HepG2 (cell line): ENCODE measurements around the gene VAV2. TPM values are rescaled to one million over a fixed set of nuclear protein-coding genes. Genes with fewer than 3 reads are reported as not detected.
A peak's percentile ranks its signal among the peaks of the same experiment; 100 is the strongest.

ENCODE experiments used
- ATAC-seq: fragments of 200-7000 bp; cut with Tn5 transposase; 3 replicates; pipeline ENCODE4 v1.9.1; 2020; ENCODE audit warnings: mild to moderate bottlenecking, moderate library complexity
- BruUV-seq: library from RNA; stranded (reverse); fragments of 400-500 nt; replicated peaks from 2 replicates; lab custom pipeline; 2021; lab: Mats Ljungman, UMichigan
- CTCF ChIA-PET: fragments of 300-600 bp; formaldehyde crosslinking; extraction: SDS; loops from one replicate; lab custom pipeline; 2021; ENCODE audit warnings: low total read pairs, inconsistent platforms, low intra/inter-chr PET ratio; lab: Yijun Ruan, JAX
- POLR2A ChIA-PET: fragments of 350-600 bp; sonication (Branson Sonifier 250); formaldehyde crosslinking; loops from one replicate; lab custom pipeline; 2020; ENCODE audit warnings: antibody characterized with exemption, inconsistent platforms; lab: Yijun Ruan, JAX
- DNase-seq: peaks from one replicate; pipeline ENCODE4 v3.0.0-alpha.2; 2015; ENCODE audit warnings: low spot score
- FAIRE-seq: peaks from 3 replicates; lab custom pipeline; 2011; peaks lifted over from hg19 to GRCh38; lab: Jason Lieb, UNC
- H2AFZ ChIP-seq: one replicate; pipeline ENCODE4 v1.6.1; 2011; ENCODE audit warnings: low read length, inconsistent platforms
- H3K27ac ChIP-seq: fragments of 300-600 bp; 3 replicates; pipeline ENCODE4 v1.8.0; 2011; ENCODE audit warnings: mixed run types, mild to moderate bottlenecking, mixed read lengths, low read length, inconsistent platforms; ENCODE audit not compliant: insufficient read depth; ENCODE audit errors: extremely low read length
- H3K27me3 ChIP-seq, 2 experiments: fragments of 200-600 bp in 1 of 2; 2 replicates in 1 of 2; 3 replicates in 1 of 2; pipeline versions ENCODE4 v1.6.0 to v1.8.0; 2011; ENCODE audit warnings: low read length in 2 of 2, mild to moderate bottlenecking in 2 of 2, moderate library complexity in 2 of 2, inconsistent platforms in 1 of 2; ENCODE audit not compliant: insufficient read depth in 2 of 2, control insufficient read depth in 1 of 2
- H3K36me3 ChIP-seq, 2 experiments: fragments of 200-600 bp in 1 of 2; replicated peaks in 1 of 2; 2 replicates in 1 of 2; 3 replicates in 1 of 2; pipeline versions ENCODE4 v1.5.1 to v1.8.0; 2011; ENCODE audit warnings: low read length in 2 of 2, inconsistent platforms in 1 of 2; ENCODE audit not compliant: insufficient read depth in 2 of 2, control insufficient read depth in 1 of 2
- H3K4me1 ChIP-seq: 2 replicates; pipeline ENCODE4 v1.5.1; 2012; ENCODE audit warnings: low read length, inconsistent platforms; ENCODE audit not compliant: insufficient read depth
- H3K4me2 ChIP-seq: 2 replicates; pipeline ENCODE4 v1.6.0; 2011; ENCODE audit warnings: low read depth, low read length, inconsistent platforms
- H3K4me3 ChIP-seq, 3 experiments: fragments of 200-600 bp in 1 of 3; sonication (generic), shearing (Covaris generic) in 1 of 3; replicated peaks in 1 of 3; 2 replicates each; pipeline ENCODE4 v1.5.1; 2011 to 2016; ENCODE audit warnings: low read length in 3 of 3, inconsistent platforms in 2 of 3, low read depth in 2 of 3, mild to moderate bottlenecking in 2 of 3, control low read depth in 1 of 3, mixed read lengths in 1 of 3; ENCODE audit not compliant: insufficient read depth in 1 of 3
- H3K79me2 ChIP-seq: one replicate; pipeline ENCODE4 v1.6.1; 2011; ENCODE audit warnings: low read length, inconsistent platforms; ENCODE audit not compliant: insufficient read depth
- H3K9ac ChIP-seq: 2 replicates; pipeline ENCODE4 v1.6.0; 2011; ENCODE audit warnings: mild to moderate bottlenecking, low read depth, low read length, inconsistent platforms; ENCODE audit not compliant: insufficient read depth
- H3K9me3 ChIP-seq: 2 replicates; pipeline ENCODE4 v1.5.1; 2012; ENCODE audit warnings: mild to moderate bottlenecking, low read length
- H4K20me1 ChIP-seq: 2 replicates; pipeline ENCODE4 v1.6.0; 2011; ENCODE audit warnings: inconsistent platforms, mild to moderate bottlenecking, low read length, moderate library complexity; ENCODE audit not compliant: insufficient read depth
- AGO2 ChIP-seq: fragments of 200-400 bp; formaldehyde crosslinking; optimal IDR thresholded peaks from 2 replicates; pipeline ENCODE3; 2017; ENCODE audit warnings: mild to moderate bottlenecking, low read depth, low read length, moderate library complexity
- MLXIP ChIP-seq: sonication (generic); formaldehyde crosslinking; IDR thresholded peaks from 2 replicates; pipeline ENCODE4 v1.9.0; 2021; ENCODE audit warnings: missing genetic modification reagents, borderline replicate concordance
- MTA1 ChIP-seq: sonication (generic); formaldehyde crosslinking; IDR thresholded peaks from 2 replicates; pipeline ENCODE4 v1.4.0; 2020; ENCODE audit warnings: missing genetic modification reagents, mild to moderate bottlenecking, borderline replicate concordance
- SOX6 ChIP-seq, 2 experiments: fragments of 450-650 bp in 1 of 2; sonication (generic) in 1 of 2; formaldehyde crosslinking in 1 of 2; IDR thresholded peaks; 2 replicates each; pipeline versions ENCODE4 v1.4.0 to v1.6.1; 2017 to 2020; ENCODE audit warnings: antibody characterized with exemption in 1 of 2, mild to moderate bottlenecking in 1 of 2, missing genetic modification reagents in 1 of 2
- ZNF124 ChIP-seq: sonication (generic); formaldehyde crosslinking; IDR thresholded peaks from 2 replicates; pipeline ENCODE4 v1.4.0; 2020; ENCODE audit warnings: missing genetic modification reagents
- ZNF235 ChIP-seq: sonication (generic); formaldehyde crosslinking; IDR thresholded peaks from 2 replicates; pipeline ENCODE4 v1.8.1; 2023; ENCODE audit warnings: mild to moderate bottlenecking, missing genetic modification reagents, borderline replicate concordance
- ZNF660 ChIP-seq: sonication (generic); formaldehyde crosslinking; IDR thresholded peaks from 2 replicates; pipeline ENCODE4 v1.5.1; 2020; ENCODE audit warnings: mild to moderate bottlenecking, low read depth, missing genetic modification reagents, borderline replicate concordance
- ZNF687 ChIP-seq: sonication (generic); formaldehyde crosslinking; IDR thresholded peaks from 2 replicates; pipeline ENCODE4 v1.5.1; 2020; ENCODE audit warnings: mild to moderate bottlenecking, missing genetic modification reagents, moderate library complexity
- ZNF761 ChIP-seq: sonication (generic); formaldehyde crosslinking; conservative IDR thresholded peaks from 2 replicates; pipeline ENCODE4 v1.4.0; 2020; ENCODE audit warnings: mild to moderate bottlenecking, missing genetic modification reagents
- WGBS: methylation state at CpG from one replicate; pipeline ENCODE4 v1.1.6; 2017; ENCODE audit warnings: low lambda C conversion rate; 5-methylcytosine and 5-hydroxymethylcytosine counted together
- in situ Hi-C: cut with HindIII; loops from 2 replicates; pipeline ENCODE4 v1.10.0; 2017; ENCODE audit warnings: low pct_unique_long_range_greater_than_20kb; ENCODE audit not compliant: extremely low pct_ligation_motif_present
- intact Hi-C: fragments of 100-400 bp; cut with micrococcal nuclease; formaldehyde crosslinking; loops from one replicate; pipeline ENCODE4 v1.10.0; 2022; ENCODE audit not compliant: unreplicated experiment
- polyA plus RNA-seq, 8 experiments: library from polyadenylated mRNA; depleted of rRNA in 3 of 8; stranded (reverse) in 7 of 8; unstranded in 1 of 8; fragments of >200 nt; fragmentation: Illumina TruSeq in 4 of 8; extraction: Trizol in 4 of 8; gene quantifications; 2 replicates each; pipeline versions ENCODE4 v1.2.1 to v1.2.3, GENCODE V29; 2011 to 2016; ENCODE audit warnings: low read depth in 4 of 8, missing spikeins in 1 of 8, mixed read lengths in 1 of 8; ENCODE audit not compliant: insufficient read depth in 1 of 8
- total RNA-seq, 5 experiments: library from RNA; depleted of rRNA; stranded (reverse); fragments of >200 nt; fragmentation: Illumina TruSeq; extraction: Trizol; gene quantifications; 2 replicates each; pipeline ENCODE4 v1.2.3, GENCODE V29; 2016; ENCODE audit warnings: low read depth in 1 of 5
- TF ChIP-seq, protein P1 (sequence below): sonication (generic); formaldehyde crosslinking; IDR thresholded peaks from 2 replicates; pipeline ENCODE4 v1.4.0; 2020; ENCODE audit warnings: missing genetic modification reagents
- TF ChIP-seq, protein P2 (sequence below): sonication (generic); formaldehyde crosslinking; IDR thresholded peaks from 2 replicates; pipeline ENCODE4 v1.5.0; 2020; ENCODE audit warnings: mild to moderate bottlenecking, missing genetic modification reagents

The VAV2 gene
- total and polyA plus RNA-seq, 2 of the 13 experiments (the other 11 are each of a cell fraction or from before 2014, with no cell fraction given) = 22.5 to 22.9 TPM

DNA sequence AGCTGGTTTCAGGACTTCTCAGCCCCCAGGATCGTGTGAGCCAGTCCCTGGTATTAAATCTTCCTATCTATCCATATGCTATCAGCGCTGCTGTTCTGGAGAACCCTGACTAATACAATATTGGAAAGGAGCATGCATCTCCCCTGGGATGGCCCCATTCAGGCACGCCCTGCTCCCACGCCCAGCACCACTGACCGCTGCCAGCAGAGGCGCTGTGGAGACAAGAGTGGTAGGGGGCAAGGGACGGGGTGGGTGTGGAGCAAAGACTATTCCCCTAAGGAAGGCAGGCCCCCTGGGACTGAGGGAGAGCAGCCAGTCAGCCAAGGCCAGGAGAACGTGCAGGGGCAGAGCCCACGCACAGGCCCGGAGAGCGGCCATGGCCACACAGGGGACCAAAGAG is 116.0 kb downstream of the VAV2 start:
- H3K9ac ChIP-seq = no peak overlapping the region
- ChIA-PET POLR2A (interaction anchor here (1.2 kb wide), 1 partner anchor 16 kb away, joined by 4 read pairs; no protein-coding TSS in a partner anchor), CTCF (no interaction called here)
- 98% methylated on average over 8 of the region's 11 CpGs for WGBS
- in situ Hi-C loops = no loop called here
- H3K4me1 ChIP-seq = peaks cover 42% of the 10 kb centered on the region
- H3K4me3 ChIP-seq = no peak overlapping the region
- peaks cover 2 to 27% of the 10 kb centered on the region in 2 experiments; a peak in 3 of 5 replicates for H3K36me3 ChIP-seq
- DNase-seq = no peak
- peaks cover 83% of the 10 kb centered on the region for H3K79me2 ChIP-seq
- no peak for FAIRE-seq
- peak; percentile 42 for ATAC-seq
- BruUV-seq = no TSS peak
- intact Hi-C loops = no loop called here
- no peaks in the 10 kb centered on the region for H3K9me3 ChIP-seq
- no peaks in the 10 kb centered on the region for H3K27me3 ChIP-seq
- H3K27ac ChIP-seq = no peak overlapping the region
- H4K20me1 ChIP-seq = peaks cover 49% of the 10 kb centered on the region; the same call in 1 of the 2 replicates
- no peak overlapping the region for H3K4me2 ChIP-seq
- no peak overlapping the region for H2AFZ ChIP-seq
- TF ChIP-seq ZNF761 (CRISPR knock-in tag) (no peak), ZNF660 (CRISPR knock-in tag) (no peak), ZNF235 (CRISPR knock-in tag) (no peak), ZNF687 (peak; percentile 63), MLXIP (CRISPR knock-in tag) (no peak), MTA1 (CRISPR knock-in tag) (0 out of 2 replicates have a peak, but pooled peaks have one; percentile 35), AGO2 (peak; percentile 48), ZNF124 (CRISPR knock-in tag) (no peak), SOX6 (IDR thresholded peaks at IDR 0.05) (no peak), SOX6 (CRISPR knock-in tag; IDR thresholded peaks at IDR 0.05) (no peak)
- TF ChIP-seq, protein P1, sequence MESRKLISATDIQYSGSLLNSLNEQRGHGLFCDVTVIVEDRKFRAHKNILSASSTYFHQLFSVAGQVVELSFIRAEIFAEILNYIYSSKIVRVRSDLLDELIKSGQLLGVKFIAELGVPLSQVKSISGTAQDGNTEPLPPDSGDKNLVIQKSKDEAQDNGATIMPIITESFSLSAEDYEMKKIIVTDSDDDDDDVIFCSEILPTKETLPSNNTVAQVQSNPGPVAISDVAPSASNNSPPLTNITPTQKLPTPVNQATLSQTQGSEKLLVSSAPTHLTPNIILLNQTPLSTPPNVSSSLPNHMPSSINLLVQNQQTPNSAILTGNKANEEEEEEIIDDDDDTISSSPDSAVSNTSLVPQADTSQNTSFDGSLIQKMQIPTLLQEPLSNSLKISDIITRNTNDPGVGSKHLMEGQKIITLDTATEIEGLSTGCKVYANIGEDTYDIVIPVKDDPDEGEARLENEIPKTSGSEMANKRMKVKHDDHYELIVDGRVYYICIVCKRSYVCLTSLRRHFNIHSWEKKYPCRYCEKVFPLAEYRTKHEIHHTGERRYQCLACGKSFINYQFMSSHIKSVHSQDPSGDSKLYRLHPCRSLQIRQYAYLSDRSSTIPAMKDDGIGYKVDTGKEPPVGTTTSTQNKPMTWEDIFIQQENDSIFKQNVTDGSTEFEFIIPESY (CRISPR knock-in tag) = peak; percentile 100
- TF ChIP-seq, protein P2, sequence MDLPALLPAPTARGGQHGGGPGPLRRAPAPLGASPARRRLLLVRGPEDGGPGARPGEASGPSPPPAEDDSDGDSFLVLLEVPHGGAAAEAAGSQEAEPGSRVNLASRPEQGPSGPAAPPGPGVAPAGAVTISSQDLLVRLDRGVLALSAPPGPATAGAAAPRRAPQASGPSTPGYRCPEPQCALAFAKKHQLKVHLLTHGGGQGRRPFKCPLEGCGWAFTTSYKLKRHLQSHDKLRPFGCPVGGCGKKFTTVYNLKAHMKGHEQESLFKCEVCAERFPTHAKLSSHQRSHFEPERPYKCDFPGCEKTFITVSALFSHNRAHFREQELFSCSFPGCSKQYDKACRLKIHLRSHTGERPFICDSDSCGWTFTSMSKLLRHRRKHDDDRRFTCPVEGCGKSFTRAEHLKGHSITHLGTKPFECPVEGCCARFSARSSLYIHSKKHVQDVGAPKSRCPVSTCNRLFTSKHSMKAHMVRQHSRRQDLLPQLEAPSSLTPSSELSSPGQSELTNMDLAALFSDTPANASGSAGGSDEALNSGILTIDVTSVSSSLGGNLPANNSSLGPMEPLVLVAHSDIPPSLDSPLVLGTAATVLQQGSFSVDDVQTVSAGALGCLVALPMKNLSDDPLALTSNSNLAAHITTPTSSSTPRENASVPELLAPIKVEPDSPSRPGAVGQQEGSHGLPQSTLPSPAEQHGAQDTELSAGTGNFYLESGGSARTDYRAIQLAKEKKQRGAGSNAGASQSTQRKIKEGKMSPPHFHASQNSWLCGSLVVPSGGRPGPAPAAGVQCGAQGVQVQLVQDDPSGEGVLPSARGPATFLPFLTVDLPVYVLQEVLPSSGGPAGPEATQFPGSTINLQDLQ (CRISPR knock-in tag) = no peak
